ENCODE measurements around the gene CDH23.

CDH23 gene

DNA sequence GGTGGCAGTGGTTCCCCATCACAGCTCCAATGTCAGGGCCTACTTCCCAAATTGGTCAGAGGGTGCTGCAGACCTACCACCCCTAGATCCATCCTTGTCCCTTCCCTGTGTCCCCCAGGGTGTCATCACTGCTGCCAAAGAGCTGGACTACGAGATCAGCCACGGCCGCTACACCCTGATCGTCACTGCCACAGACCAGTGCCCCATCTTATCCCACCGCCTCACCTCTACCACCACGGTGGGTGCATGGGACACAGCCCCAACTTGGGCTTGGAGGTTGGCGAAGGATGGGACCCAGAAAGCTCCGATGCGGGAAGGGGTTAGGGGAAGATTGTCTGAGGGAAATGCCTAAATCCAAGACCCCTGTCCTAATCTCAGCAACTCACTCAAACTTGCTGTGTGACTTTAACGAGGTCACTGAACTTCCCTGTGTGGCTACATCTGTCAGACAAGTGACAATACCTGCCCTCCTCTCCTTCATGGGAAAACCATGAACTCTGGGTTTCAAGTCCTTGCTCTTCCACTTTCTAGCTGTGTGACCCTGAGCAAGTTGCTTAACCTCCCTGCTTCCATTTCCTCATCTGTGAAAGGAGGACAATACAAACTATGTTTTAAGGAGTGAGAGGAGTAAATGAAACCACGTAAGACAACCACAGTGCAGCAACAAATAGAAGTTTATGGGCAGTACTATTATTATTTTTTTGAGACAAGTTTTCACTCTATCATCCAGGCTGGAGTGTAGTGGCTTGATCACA lies 381.5 kb downstream of the CDH23 start:
- H3K4me1 ChIP-seq (ENCODE audit: control insufficient read depth in 1 of 2, insufficient read depth in 2 of 2, low read length in 2 of 2): peaks cover 35 to 37% of the 10 kb centered on the region in 2 donors
- no peaks in the 10 kb centered on the region for H3K9me3 ChIP-seq (ENCODE audit: control insufficient read depth in 1 of 2, low read length in 2 of 2)
- no peaks in the 10 kb centered on the region for H3K36me3 ChIP-seq (ENCODE audit: control insufficient read depth in 1 of 2, insufficient read depth in 2 of 2, low read length in 2 of 2)
- H3K27ac ChIP-seq (ENCODE audit: low read depth, low read length): no peak overlapping the region
- H3K27me3 ChIP-seq (ENCODE audit: control insufficient read depth in 1 of 2, insufficient read depth in 2 of 2, low read length in 2 of 2): no peaks in the 10 kb centered on the region
- H3K4me3 ChIP-seq (ENCODE audit: low read depth in 1 of 2, low read length in 2 of 2): no peak overlapping the region
- H3K9ac ChIP-seq (ENCODE audit: low read depth in 1 of 2, low read length in 2 of 2): no peak overlapping the region

DNA sequence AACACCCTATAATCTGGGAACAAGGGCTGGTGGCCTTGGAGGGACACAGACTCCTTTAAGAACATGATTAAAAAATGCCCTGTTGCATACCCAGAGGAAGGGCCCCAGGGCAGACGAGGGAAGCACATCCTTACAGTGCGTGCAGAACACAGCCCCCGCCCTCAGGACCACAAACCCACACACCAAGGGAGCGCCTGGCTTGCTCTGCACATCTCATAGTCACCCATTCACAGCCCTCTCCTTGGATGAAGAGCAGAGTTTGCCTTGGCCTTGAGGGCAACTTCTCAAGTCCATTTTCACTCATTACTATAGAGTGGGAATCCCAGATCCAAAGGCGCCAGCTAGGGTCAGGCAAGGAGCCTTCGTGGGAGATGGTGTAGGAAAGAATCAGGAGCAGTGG lies 382.9 kb downstream of the CDH23 start:
- no peaks in the 10 kb centered on the region for H3K36me3 ChIP-seq (ENCODE audit: control insufficient read depth in 1 of 2, insufficient read depth in 2 of 2, low read length in 2 of 2)
- no peak overlapping the region for H3K4me3 ChIP-seq (ENCODE audit: low read depth in 1 of 2, low read length in 2 of 2)
- H3K27me3 ChIP-seq (ENCODE audit: control insufficient read depth in 1 of 2, insufficient read depth in 2 of 2, low read length in 2 of 2): no peaks in the 10 kb centered on the region
- H3K27ac ChIP-seq (ENCODE audit: low read depth, low read length): no peak overlapping the region
- no peak overlapping the region for H3K9ac ChIP-seq (ENCODE audit: low read depth in 1 of 2, low read length in 2 of 2)
- H3K4me1 ChIP-seq (ENCODE audit: control insufficient read depth in 1 of 2, insufficient read depth in 2 of 2, low read length in 2 of 2): peaks cover 23 to 26% of the 10 kb centered on the region in 2 donors
- no peaks in the 10 kb centered on the region for H3K9me3 ChIP-seq (ENCODE audit: control insufficient read depth in 1 of 2, low read length in 2 of 2)

DNA sequence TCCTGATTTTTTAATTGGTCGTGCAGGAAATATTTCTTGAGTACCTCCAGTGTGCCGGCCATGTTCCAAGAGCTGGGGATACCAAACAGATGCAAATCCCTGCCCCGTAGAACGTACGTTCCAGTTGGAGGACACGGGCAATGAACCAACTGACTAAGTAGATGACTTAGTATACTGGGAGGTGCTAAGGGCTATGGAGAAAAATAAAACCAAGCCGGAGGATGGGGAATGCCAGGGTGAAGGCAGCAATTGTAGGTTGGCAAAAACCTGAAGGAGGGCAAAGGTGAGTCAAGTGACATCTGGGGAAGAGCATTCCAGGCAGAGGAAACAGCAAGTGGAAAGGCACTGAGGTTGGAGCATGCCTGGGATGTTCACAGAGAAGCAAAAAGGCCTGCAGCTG lies 383.4 kb downstream of the CDH23 start:
- H3K27ac ChIP-seq (ENCODE audit: low read depth, low read length): no peak overlapping the region
- no peaks in the 10 kb centered on the region for H3K27me3 ChIP-seq (ENCODE audit: control insufficient read depth in 1 of 2, insufficient read depth in 2 of 2, low read length in 2 of 2)
- no peak overlapping the region for H3K9ac ChIP-seq (ENCODE audit: low read depth in 1 of 2, low read length in 2 of 2)
- no peak overlapping the region for H3K4me3 ChIP-seq (ENCODE audit: low read depth in 1 of 2, low read length in 2 of 2)
- no peaks in the 10 kb centered on the region for H3K9me3 ChIP-seq (ENCODE audit: control insufficient read depth in 1 of 2, low read length in 2 of 2)
- no peaks in the 10 kb centered on the region for H3K36me3 ChIP-seq (ENCODE audit: control insufficient read depth in 1 of 2, insufficient read depth in 2 of 2, low read length in 2 of 2)
- peaks cover 18 to 23% of the 10 kb centered on the region in 2 donors for H3K4me1 ChIP-seq (ENCODE audit: control insufficient read depth in 1 of 2, insufficient read depth in 2 of 2, low read length in 2 of 2)

DNA sequence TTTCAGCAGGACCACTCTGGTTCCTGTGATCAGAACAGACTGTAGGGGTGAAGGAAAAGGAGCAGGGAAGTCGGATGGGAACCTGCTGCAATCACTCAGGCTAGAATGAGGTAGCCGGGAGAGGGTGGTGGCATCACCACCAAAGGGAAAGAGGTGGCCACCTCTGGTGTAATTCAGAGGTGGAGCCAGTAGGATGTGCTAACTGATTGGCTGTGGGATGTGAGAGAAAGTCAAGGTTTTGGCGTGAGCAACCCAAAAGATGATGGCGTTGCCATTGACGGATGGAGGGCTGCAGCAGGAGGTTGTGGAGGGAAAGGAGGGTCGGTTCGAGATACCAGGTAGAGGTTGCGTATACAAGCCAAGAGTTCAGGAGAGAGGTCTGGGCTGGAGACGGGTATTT lies 384.0 kb downstream of the CDH23 start:
- no peak overlapping the region for H3K4me3 ChIP-seq (ENCODE audit: low read depth in 1 of 2, low read length in 2 of 2)
- H3K9me3 ChIP-seq (ENCODE audit: control insufficient read depth in 1 of 2, low read length in 2 of 2): no peaks in the 10 kb centered on the region
- H3K4me1 ChIP-seq (ENCODE audit: control insufficient read depth in 1 of 2, insufficient read depth in 2 of 2, low read length in 2 of 2): peaks cover 13 to 23% of the 10 kb centered on the region in 2 donors
- no peaks in the 10 kb centered on the region for H3K27me3 ChIP-seq (ENCODE audit: control insufficient read depth in 1 of 2, insufficient read depth in 2 of 2, low read length in 2 of 2)
- H3K36me3 ChIP-seq (ENCODE audit: control insufficient read depth in 1 of 2, insufficient read depth in 2 of 2, low read length in 2 of 2): no peaks in the 10 kb centered on the region
- no peak overlapping the region for H3K27ac ChIP-seq (ENCODE audit: low read depth, low read length)
- H3K9ac ChIP-seq (ENCODE audit: low read depth in 1 of 2, low read length in 2 of 2): no peak overlapping the region

DNA sequence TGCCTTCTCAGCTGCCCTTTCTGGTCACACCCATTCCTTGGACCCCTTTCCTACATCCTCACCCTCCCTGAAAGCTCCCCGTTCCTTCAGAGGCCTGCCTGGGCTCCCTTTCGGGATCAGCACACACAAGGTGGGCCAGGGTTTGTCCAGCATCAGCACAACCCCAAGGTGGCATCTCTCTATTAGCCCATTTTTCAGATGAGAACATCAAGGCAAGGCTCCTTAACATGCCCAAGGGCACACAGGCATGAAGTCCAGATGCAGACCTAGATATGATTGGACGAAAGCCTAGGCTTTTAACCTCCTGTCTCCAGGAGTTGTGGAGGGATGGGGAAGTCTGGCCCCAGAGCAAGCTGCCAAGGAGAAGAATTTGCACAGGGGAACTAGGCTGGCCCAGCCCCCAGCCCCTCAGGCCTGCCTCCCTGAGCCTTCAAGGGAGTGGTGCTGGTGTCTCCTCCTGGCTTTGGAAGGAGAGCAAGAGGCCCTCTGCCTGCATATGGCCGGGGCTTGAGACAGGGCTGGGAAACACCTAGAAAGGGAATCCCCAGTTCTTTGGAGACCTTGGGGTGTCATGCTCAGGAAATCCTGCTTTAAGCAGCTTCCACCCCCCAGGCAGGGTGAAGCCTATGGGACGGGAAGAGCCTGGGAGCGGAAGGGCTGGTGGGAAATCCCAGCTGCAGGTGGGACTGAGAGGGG lies 385.6 kb downstream of the CDH23 start:
- Histone ChIP-seq H3K27ac (ENCODE audit: low read depth, low read length) (no peak overlapping the region), H3K9ac (ENCODE audit: low read depth in 1 of 2, low read length in 2 of 2) (no peak overlapping the region), H3K27me3 (ENCODE audit: control insufficient read depth in 1 of 2, insufficient read depth in 2 of 2, low read length in 2 of 2) (no peaks in the 10 kb centered on the region), H3K4me1 (ENCODE audit: control insufficient read depth in 1 of 2, insufficient read depth in 2 of 2, low read length in 2 of 2) (peaks cover 0 to 10% of the 10 kb centered on the region in 2 donors), H3K36me3 (ENCODE audit: control insufficient read depth in 1 of 2, insufficient read depth in 2 of 2, low read length in 2 of 2) (no peaks in the 10 kb centered on the region), H3K9me3 (ENCODE audit: control insufficient read depth in 1 of 2, low read length in 2 of 2) (no peaks in the 10 kb centered on the region), H3K4me3 (ENCODE audit: low read depth in 1 of 2, low read length in 2 of 2) (no peak overlapping the region)

DNA sequence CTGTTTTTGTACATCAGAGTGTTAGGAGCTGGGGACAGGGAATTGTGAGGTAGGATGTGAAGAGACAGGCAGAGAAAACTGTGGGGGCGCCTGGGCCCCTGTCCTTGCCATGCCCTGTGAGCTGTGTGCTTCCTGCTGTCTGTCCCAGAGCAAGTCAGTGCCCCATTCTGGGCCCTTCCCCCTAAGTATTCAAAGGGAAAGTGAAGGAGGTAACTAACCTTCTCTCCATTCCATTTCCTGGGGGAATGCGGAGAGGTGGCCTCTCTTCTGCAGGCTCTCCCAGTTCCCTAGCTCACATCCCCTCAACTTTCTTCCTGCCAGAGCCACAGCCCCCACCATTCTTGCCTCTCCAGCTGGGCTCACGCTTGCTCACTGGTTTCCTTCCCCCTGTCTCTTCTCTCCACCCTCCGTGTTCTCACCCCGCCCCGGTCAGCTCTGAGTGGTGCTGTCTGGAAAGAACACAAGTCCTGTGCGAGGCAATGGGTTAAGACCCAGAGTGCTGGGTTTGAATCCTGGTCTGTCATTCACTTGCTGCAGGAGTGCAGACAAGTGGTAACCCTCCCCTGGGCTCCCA lies 386.3 kb downstream of the CDH23 start:
- no peak overlapping the region for H3K9ac ChIP-seq (ENCODE audit: low read depth in 1 of 2, low read length in 2 of 2)
- no peak overlapping the region for H3K4me3 ChIP-seq (ENCODE audit: low read depth in 1 of 2, low read length in 2 of 2)
- H3K36me3 ChIP-seq (ENCODE audit: control insufficient read depth in 1 of 2, insufficient read depth in 2 of 2, low read length in 2 of 2): no peaks in the 10 kb centered on the region
- no peaks in the 10 kb centered on the region for H3K27me3 ChIP-seq (ENCODE audit: control insufficient read depth in 1 of 2, insufficient read depth in 2 of 2, low read length in 2 of 2)
- no peak overlapping the region for H3K27ac ChIP-seq (ENCODE audit: low read depth, low read length)
- peaks cover 0 to 10% of the 10 kb centered on the region in 2 donors for H3K4me1 ChIP-seq (ENCODE audit: control insufficient read depth in 1 of 2, insufficient read depth in 2 of 2, low read length in 2 of 2)
- H3K9me3 ChIP-seq (ENCODE audit: control insufficient read depth in 1 of 2, low read length in 2 of 2): no peaks in the 10 kb centered on the region

DNA sequence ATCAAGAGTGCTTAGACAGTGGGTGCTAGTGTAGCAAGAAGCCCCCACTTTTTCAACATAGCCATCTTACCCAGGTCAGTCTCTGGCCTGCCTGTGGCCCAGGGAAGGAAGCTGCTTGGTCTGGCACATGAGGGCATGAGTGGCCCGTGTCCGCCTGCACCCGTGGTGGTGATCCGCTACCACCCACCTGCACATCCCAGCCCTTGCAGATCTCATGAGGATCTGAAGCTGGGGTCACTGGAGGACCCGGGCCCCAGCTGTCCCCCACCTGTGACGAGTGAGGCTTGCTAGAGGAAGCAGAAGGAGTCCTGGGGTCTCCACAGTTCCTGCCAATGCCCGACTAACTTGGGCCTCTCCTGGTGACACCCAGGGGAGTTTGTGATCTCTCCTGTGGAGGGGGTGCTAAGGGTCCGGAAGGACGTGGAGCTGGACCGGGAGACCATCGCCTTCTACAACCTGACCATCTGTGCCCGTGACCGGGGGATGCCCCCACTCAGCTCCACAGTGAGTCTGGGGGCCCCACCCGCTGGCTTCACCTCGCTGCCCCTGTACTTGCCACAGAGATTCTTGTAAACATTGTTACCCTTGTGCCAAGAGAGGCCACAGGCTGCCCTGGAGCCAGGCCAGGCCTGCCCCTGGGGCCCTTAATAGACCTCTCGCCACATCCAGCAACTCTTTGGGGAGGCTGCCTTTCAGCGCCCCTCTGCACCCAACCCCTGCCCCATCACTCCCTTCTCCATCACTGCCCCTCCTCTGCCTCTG lies 387.4 kb downstream of the CDH23 start:
- H3K27me3 ChIP-seq (ENCODE audit: control insufficient read depth in 1 of 2, insufficient read depth in 2 of 2, low read length in 2 of 2): no peaks in the 10 kb centered on the region
- no peak overlapping the region for H3K4me3 ChIP-seq (ENCODE audit: low read depth in 1 of 2, low read length in 2 of 2)
- H3K9me3 ChIP-seq (ENCODE audit: control insufficient read depth in 1 of 2, low read length in 2 of 2): no peaks in the 10 kb centered on the region
- no peak overlapping the region for H3K9ac ChIP-seq (ENCODE audit: low read depth in 1 of 2, low read length in 2 of 2)
- no peak overlapping the region for H3K27ac ChIP-seq (ENCODE audit: low read depth, low read length)
- peaks cover 0 to 10% of the 10 kb centered on the region in 2 donors for H3K4me1 ChIP-seq (ENCODE audit: control insufficient read depth in 1 of 2, insufficient read depth in 2 of 2, low read length in 2 of 2)
- H3K36me3 ChIP-seq (ENCODE audit: control insufficient read depth in 1 of 2, insufficient read depth in 2 of 2, low read length in 2 of 2): no peaks in the 10 kb centered on the region

DNA sequence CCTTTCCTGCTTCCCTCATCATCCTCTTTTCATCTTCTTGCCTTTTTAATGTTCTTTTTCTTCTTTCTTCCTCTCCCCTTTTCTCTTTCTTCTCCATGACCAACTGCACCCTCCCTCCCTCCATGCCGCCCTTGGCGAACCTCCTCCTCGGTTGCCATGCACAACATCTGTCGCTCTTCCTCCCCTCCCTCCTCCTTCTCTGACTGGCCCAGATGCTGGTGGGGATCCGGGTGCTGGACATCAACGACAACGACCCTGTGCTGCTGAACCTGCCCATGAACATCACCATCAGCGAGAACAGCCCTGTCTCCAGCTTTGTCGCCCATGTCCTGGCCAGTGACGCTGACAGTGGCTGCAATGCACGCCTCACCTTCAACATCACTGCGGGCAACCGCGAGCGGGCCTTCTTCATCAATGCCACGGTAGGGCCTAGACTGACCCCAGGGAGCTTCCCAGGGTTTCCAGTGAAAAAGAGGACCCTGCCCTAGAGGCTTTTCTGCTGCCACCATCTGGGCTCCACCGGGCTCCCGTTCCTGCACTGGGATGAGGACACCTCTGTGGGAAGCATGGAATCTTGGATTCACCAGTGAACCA lies 388.1 kb downstream of the CDH23 start:
- H3K27ac ChIP-seq (ENCODE audit: low read depth, low read length): no peak overlapping the region
- no peaks in the 10 kb centered on the region for H3K36me3 ChIP-seq (ENCODE audit: control insufficient read depth in 1 of 2, insufficient read depth in 2 of 2, low read length in 2 of 2)
- no peak overlapping the region for H3K9ac ChIP-seq (ENCODE audit: low read depth in 1 of 2, low read length in 2 of 2)
- no peaks in the 10 kb centered on the region for H3K9me3 ChIP-seq (ENCODE audit: control insufficient read depth in 1 of 2, low read length in 2 of 2)
- no peaks in the 10 kb centered on the region for H3K27me3 ChIP-seq (ENCODE audit: control insufficient read depth in 1 of 2, insufficient read depth in 2 of 2, low read length in 2 of 2)
- peaks cover 0 to 10% of the 10 kb centered on the region in 2 donors for H3K4me1 ChIP-seq (ENCODE audit: control insufficient read depth in 1 of 2, insufficient read depth in 2 of 2, low read length in 2 of 2)
- H3K4me3 ChIP-seq (ENCODE audit: low read depth in 1 of 2, low read length in 2 of 2): no peak overlapping the region

DNA sequence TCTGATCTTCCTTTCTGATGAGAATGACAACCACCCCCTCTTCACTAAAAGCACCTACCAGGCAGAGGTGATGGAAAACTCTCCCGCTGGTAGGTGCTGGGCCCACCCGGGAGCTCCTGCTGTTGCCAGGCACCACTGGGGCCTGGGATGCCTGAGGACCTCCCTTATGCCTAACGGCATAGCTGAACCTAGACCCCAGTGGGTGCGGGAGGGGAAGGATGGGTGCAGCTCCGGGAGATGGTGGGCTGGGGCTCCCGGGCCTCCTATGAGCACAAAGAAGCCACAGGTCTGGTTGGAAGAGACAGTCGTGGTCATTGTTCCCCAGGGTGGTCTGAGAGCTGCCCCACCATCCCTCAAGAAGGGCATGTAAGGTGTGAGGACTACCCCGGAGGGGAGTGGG lies 392.2 kb downstream of the CDH23 start:
- no peak overlapping the region for H3K4me3 ChIP-seq (ENCODE audit: low read depth in 1 of 2, low read length in 2 of 2)

More for the DNA sequence above, 392.2 kb downstream of the CDH23 start:
- Histone ChIP-seq H3K9me3 (ENCODE audit: control insufficient read depth in 1 of 2, low read length in 2 of 2) (no peaks in the 10 kb centered on the region), H3K27ac (ENCODE audit: low read depth, low read length) (no peak overlapping the region), H3K36me3 (ENCODE audit: control insufficient read depth in 1 of 2, insufficient read depth in 2 of 2, low read length in 2 of 2) (no peaks in the 10 kb centered on the region), H3K27me3 (ENCODE audit: control insufficient read depth in 1 of 2, insufficient read depth in 2 of 2, low read length in 2 of 2) (no peaks in the 10 kb centered on the region), H3K9ac (ENCODE audit: low read depth in 1 of 2, low read length in 2 of 2) (no peak overlapping the region), H3K4me1 (ENCODE audit: control insufficient read depth in 1 of 2, insufficient read depth in 2 of 2, low read length in 2 of 2) (no peaks in the 10 kb centered on the region)
